ENCODE results near the gene EFCAB10. TPM values are rescaled to one million over a fixed set of nuclear protein-coding genes. Genes with fewer than 3 reads are reported as not detected.
A peak's percentile ranks its signal among the peaks of the same experiment; 100 is the strongest.

Gene EFCAB10
- total RNA-seq, 1 experiment from 2014 or later: not detected

- Histone ChIP-seq H3K9me3 (ENCODE audit: low read depth, low read length, poor library complexity, severe bottlenecking) (no peaks in the 10 kb centered on the region), H3K4me1 (ENCODE audit: insufficient read depth, low read length, poor library complexity, severe bottlenecking) (no peaks in the 10 kb centered on the region), H3K36me3 (ENCODE audit: insufficient read depth, low read length, poor library complexity, severe bottlenecking) (peaks cover 53% of the 10 kb centered on the region), H3K27me3 (replicated peaks; ENCODE audit: insufficient read depth, low read depth, low read length, poor library complexity) (no peaks in the 10 kb centered on the region), H3K27ac (ENCODE audit: low read depth, low read length, poor library complexity, severe bottlenecking) (no peak overlapping the region), H3K4me3 (ENCODE audit: low read depth, low read length, poor library complexity, severe bottlenecking) (no peak overlapping the region)
- no peak for DNase-seq (ENCODE audit: low spot score)
- TF ChIP-seq CTCF (conservative IDR thresholded peaks at IDR 0.05; ENCODE audit: low read depth, low read length) (no peak), EZH2 (IDR thresholded peaks at IDR 0.05; ENCODE audit: borderline replicate concordance, low read depth, low read length, poor library complexity, severe bottlenecking) (no peak)
- ChIA-PET POLR2A (ENCODE audit: low non-redundant PET) (no interaction called here), CTCF (no interaction called here)
- intact Hi-C loops (cut with micrococcal nuclease; ENCODE audit: unreplicated experiment): no loop called here
- no TSS peak for BruUV-seq (replicated peaks)
Observed at GRCh38 chr7:105617280-105618015, 36.2 kb upstream of the EFCAB10 start.

- intact Hi-C loops (cut with micrococcal nuclease; ENCODE audit: unreplicated experiment): no loop called here
- H3K9me3 ChIP-seq (ENCODE audit: low read depth, low read length, poor library complexity, severe bottlenecking): no peaks in the 10 kb centered on the region
- H3K36me3 ChIP-seq (ENCODE audit: insufficient read depth, low read length, poor library complexity, severe bottlenecking): peaks cover 43% of the 10 kb centered on the region
- H3K27ac ChIP-seq (ENCODE audit: low read depth, low read length, poor library complexity, severe bottlenecking): no peak overlapping the region
- POLR2A ChIA-PET (ENCODE audit: low non-redundant PET): no interaction called here
- no peak for DNase-seq (ENCODE audit: low spot score)
- BruUV-seq (replicated peaks): TSS peak; percentile 16
- no peaks in the 10 kb centered on the region for H3K27me3 ChIP-seq (replicated peaks; ENCODE audit: insufficient read depth, low read depth, low read length, poor library complexity)
- no peak overlapping the region for H3K4me3 ChIP-seq (ENCODE audit: low read depth, low read length, poor library complexity, severe bottlenecking)
- CTCF ChIA-PET: no interaction called here
- no peaks in the 10 kb centered on the region for H3K4me1 ChIP-seq (ENCODE audit: insufficient read depth, low read length, poor library complexity, severe bottlenecking)
- TF ChIP-seq EZH2 (IDR thresholded peaks at IDR 0.05; ENCODE audit: borderline replicate concordance, low read depth, low read length, poor library complexity, severe bottlenecking) (no peak), CTCF (conservative IDR thresholded peaks at IDR 0.05; ENCODE audit: low read depth, low read length) (no peak)
Observed at GRCh38 chr7:105614341-105614840, 33.1 kb upstream of the EFCAB10 start.

- Histone ChIP-seq H3K27ac (ENCODE audit: low read depth, low read length, poor library complexity, severe bottlenecking) (no peak overlapping the region), H3K36me3 (ENCODE audit: insufficient read depth, low read length, poor library complexity, severe bottlenecking) (peaks cover 42% of the 10 kb centered on the region), H3K4me3 (ENCODE audit: low read depth, low read length, poor library complexity, severe bottlenecking) (no peak overlapping the region), H3K4me1 (ENCODE audit: insufficient read depth, low read length, poor library complexity, severe bottlenecking) (no peaks in the 10 kb centered on the region), H3K9me3 (ENCODE audit: low read depth, low read length, poor library complexity, severe bottlenecking) (no peaks in the 10 kb centered on the region), H3K27me3 (replicated peaks; ENCODE audit: insufficient read depth, low read depth, low read length, poor library complexity) (no peaks in the 10 kb centered on the region)
- DNase-seq (ENCODE audit: low spot score): no peak
- TF ChIP-seq CTCF (conservative IDR thresholded peaks at IDR 0.05; ENCODE audit: low read depth, low read length) (no peak), EZH2 (IDR thresholded peaks at IDR 0.05; ENCODE audit: borderline replicate concordance, low read depth, low read length, poor library complexity, severe bottlenecking) (no peak)
- ChIA-PET POLR2A (ENCODE audit: low non-redundant PET) (no interaction called here), CTCF (no interaction called here)
- intact Hi-C loops (cut with micrococcal nuclease; ENCODE audit: unreplicated experiment): no loop called here
- BruUV-seq (replicated peaks): no TSS peak
Observed at GRCh38 chr7:105613611-105614330, 32.5 kb upstream of the EFCAB10 start.
